OCI-LY1 (cell line): ENCODE results near the gene MYCBP.

Experiments used
- EZH2 ChIP-seq: fragments of 200-600 bp; sonication (generic), shearing (Covaris generic); IDR thresholded peaks from 2 replicates; pipeline ENCODE4 v1.8.0; 2017; ENCODE audit warnings: borderline replicate concordance, mixed run types, mild to moderate bottlenecking, antibody characterized with exemption, low read length, moderate library complexity, mixed read lengths
- TF ChIP-seq, protein P1 (sequence below): fragments of 200-600 bp; sonication (generic), shearing (Covaris generic); IDR thresholded peaks from 2 replicates; pipeline ENCODE4 v1.5.1; 2017; ENCODE audit warnings: mild to moderate bottlenecking, antibody characterized with exemption, low read length, moderate library complexity, mixed read lengths

DNA sequence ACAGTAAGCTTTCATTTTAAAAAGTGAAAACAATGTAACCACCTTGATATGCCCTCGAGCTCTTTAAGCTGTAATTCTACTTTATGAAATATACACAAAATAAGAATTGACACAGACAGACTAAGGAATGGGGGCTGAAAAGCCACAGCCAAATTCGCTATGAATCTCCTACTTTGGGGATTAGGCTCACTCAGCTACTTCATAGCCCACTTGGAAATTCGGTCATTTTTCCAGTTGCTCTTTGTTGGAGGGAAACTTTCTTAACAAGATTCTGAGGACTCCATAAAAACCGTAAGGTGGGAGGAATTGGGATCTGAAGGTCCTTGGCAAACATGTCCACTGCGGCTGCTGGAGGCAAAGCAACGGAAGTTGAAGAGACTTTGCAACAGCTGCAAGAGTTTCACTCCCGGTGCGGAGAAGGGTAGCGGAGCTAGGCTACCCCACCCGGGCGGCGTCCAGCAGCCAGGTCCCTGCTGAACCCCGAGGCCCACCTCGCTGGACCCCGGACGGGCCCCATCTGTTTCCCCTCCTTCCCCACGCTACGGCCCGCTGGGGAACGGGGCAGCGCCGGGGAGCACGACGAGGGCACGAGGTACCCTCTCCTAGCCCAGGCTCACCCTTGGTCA lies 634 bp downstream of the MYCBP start:
- TF ChIP-seq, protein P1, sequence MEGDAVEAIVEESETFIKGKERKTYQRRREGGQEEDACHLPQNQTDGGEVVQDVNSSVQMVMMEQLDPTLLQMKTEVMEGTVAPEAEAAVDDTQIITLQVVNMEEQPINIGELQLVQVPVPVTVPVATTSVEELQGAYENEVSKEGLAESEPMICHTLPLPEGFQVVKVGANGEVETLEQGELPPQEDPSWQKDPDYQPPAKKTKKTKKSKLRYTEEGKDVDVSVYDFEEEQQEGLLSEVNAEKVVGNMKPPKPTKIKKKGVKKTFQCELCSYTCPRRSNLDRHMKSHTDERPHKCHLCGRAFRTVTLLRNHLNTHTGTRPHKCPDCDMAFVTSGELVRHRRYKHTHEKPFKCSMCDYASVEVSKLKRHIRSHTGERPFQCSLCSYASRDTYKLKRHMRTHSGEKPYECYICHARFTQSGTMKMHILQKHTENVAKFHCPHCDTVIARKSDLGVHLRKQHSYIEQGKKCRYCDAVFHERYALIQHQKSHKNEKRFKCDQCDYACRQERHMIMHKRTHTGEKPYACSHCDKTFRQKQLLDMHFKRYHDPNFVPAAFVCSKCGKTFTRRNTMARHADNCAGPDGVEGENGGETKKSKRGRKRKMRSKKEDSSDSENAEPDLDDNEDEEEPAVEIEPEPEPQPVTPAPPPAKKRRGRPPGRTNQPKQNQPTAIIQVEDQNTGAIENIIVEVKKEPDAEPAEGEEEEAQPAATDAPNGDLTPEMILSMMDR, result no peak
- no peak for TF ChIP-seq EZH2
